Body of pancreas (tissue), 4 donors: ENCODE measurements around the gene GALNTL6. TPM values are rescaled to one million over a fixed set of nuclear protein-coding genes. Genes with fewer than 3 reads are reported as not detected.

Source experiments
- ATAC-seq: fragments of 150-250 bp; one replicate; pipeline ENCODE4 v1.9.1; 2016
- DNase-seq, 4 donors: peaks; one replicate each; pipeline ENCODE4 v3.0.0-alpha.2; 2019
- H3K27ac ChIP-seq, 4 donors: fragments of 200-600 bp; sonication (generic); 1 replicate in 3 of 4; 2 replicates in 1 of 4; pipeline versions ENCODE4 v1.5.1 to v1.6.1; 2016 to 2019; ENCODE audit warnings: mild to moderate bottlenecking in 1 of 4, mixed read lengths in 1 of 4, moderate library complexity in 1 of 4
- H3K27me3 ChIP-seq, 2 donors: fragments of 200-600 bp; sonication (generic); one replicate each; pipeline ENCODE4 v1.6.0; 2016; ENCODE audit warnings: mild to moderate bottlenecking in 1 of 2
- H3K36me3 ChIP-seq, 2 donors: fragments of 200-600 bp; sonication (generic); replicated peaks in 1 of 2; 2 replicates each; pipeline ENCODE4 v1.5.1; 2016; ENCODE audit warnings: low read depth in 2 of 2; ENCODE audit not compliant: insufficient read depth in 1 of 2
- H3K4me1 ChIP-seq: fragments of 200-600 bp; sonication (generic); one replicate; pipeline ENCODE4 v1.6.0; 2016
- H3K4me3 ChIP-seq, 2 donors: fragments of 200-600 bp; sonication (generic); 1 replicate in 1 of 2; 2 replicates in 1 of 2; pipeline ENCODE4 v1.5.1; 2016 to 2019
- H3K9me3 ChIP-seq, 3 donors: fragments of 200-600 bp; sonication (generic); 1 replicate in 2 of 3; 2 replicates in 1 of 3; pipeline ENCODE4 v1.5.1; 2016
- POLR2A ChIP-seq, 3 donors: fragments of 450-650 bp; IDR thresholded peaks; one replicate each; pipeline ENCODE4 v1.6.1; 2016; ENCODE audit warnings: antibody characterized with exemption in 3 of 3, mild to moderate bottlenecking in 2 of 3
- WGBS, 2 donors: methylation state at CpG; one replicate each; pipeline ENCODE4 v1.1.5; 2017; 5-methylcytosine and 5-hydroxymethylcytosine counted together
- intact Hi-C: fragments of 100-400 bp; cut with DNase I; formaldehyde crosslinking; loops from one replicate; pipeline ENCODE4 v1.15.1; 2023
- total RNA-seq, 2 donors: library from RNA; depleted of rRNA; stranded (reverse); fragments of >200 nt; gene quantifications; one replicate each; pipeline ENCODE4 v1.1.0, GENCODE V29; 2016
- TF ChIP-seq, protein P1 (sequence below), 7 experiments: fragments of 450-650 bp in 4 of 7; fragments of 200-600 bp in 3 of 7; sonication (generic) in 3 of 7; IDR thresholded peaks; one replicate each; pipeline ENCODE4 v1.5.1; 2016 to 2019; ENCODE audit warnings: antibody characterized with exemption in 7 of 7

GALNTL6 gene
- total RNA-seq, 2 donors from 2014 or later, result 0.26 TPM; not detected in 1

GRCh38 chr4:172517391-172517790 lies 704.2 kb downstream of the GALNTL6 start:
- Histone ChIP-seq H3K9me3 (no peaks in the 10 kb centered on the region), H3K36me3 (no peaks in the 10 kb centered on the region), H3K4me1 (no peaks in the 10 kb centered on the region), H3K4me3 (no peak overlapping the region), H3K27me3 (no peaks in the 10 kb centered on the region), H3K27ac (no peak overlapping the region)
- no peak for ATAC-seq
- TF ChIP-seq, protein P1, sequence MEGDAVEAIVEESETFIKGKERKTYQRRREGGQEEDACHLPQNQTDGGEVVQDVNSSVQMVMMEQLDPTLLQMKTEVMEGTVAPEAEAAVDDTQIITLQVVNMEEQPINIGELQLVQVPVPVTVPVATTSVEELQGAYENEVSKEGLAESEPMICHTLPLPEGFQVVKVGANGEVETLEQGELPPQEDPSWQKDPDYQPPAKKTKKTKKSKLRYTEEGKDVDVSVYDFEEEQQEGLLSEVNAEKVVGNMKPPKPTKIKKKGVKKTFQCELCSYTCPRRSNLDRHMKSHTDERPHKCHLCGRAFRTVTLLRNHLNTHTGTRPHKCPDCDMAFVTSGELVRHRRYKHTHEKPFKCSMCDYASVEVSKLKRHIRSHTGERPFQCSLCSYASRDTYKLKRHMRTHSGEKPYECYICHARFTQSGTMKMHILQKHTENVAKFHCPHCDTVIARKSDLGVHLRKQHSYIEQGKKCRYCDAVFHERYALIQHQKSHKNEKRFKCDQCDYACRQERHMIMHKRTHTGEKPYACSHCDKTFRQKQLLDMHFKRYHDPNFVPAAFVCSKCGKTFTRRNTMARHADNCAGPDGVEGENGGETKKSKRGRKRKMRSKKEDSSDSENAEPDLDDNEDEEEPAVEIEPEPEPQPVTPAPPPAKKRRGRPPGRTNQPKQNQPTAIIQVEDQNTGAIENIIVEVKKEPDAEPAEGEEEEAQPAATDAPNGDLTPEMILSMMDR (IDR thresholded peaks at IDR 0.05), result no peak
- no peak for TF ChIP-seq POLR2A (IDR thresholded peaks at IDR 0.05)
- no peak for DNase-seq
- intact Hi-C loops, result no loop called here
- WGBS, 2 donors, result 13 to 19% methylated on average over 2 of the region's 2 CpGs

GRCh38 chr4:172521248-172521647 lies 708.0 kb downstream of the GALNTL6 start:
- Histone ChIP-seq H3K27me3 (no peaks in the 10 kb centered on the region), H3K36me3 (no peaks in the 10 kb centered on the region), H3K4me1 (no peaks in the 10 kb centered on the region), H3K9me3 (no peaks in the 10 kb centered on the region), H3K4me3 (no peak overlapping the region), H3K27ac (no peak overlapping the region)
- DNase-seq (no peak), ATAC-seq (no peak)
- intact Hi-C loops, result no loop called here
- TF ChIP-seq, protein P1 (IDR thresholded peaks at IDR 0.05), result no peak
- no peak for TF ChIP-seq POLR2A (IDR thresholded peaks at IDR 0.05)
- WGBS, 2 donors, result 67 to 75% methylated on average over 1 of the region's 1 CpG

- no peaks in the 10 kb centered on the region for H3K9me3 ChIP-seq
- no peak overlapping the region for H3K27ac ChIP-seq
- WGBS, 2 donors, result 60 to 77% methylated on average over 1 of the region's 1 CpG
- no peaks in the 10 kb centered on the region for H3K36me3 ChIP-seq
- intact Hi-C loops, result no loop called here
- H3K4me3 ChIP-seq, result no peak overlapping the region
- no peaks in the 10 kb centered on the region for H3K4me1 ChIP-seq
- H3K27me3 ChIP-seq, result no peaks in the 10 kb centered on the region
- DNase-seq, result no peak
- ATAC-seq, result no peak
- no peak for TF ChIP-seq POLR2A (IDR thresholded peaks at IDR 0.05)
- TF ChIP-seq, protein P1 (IDR thresholded peaks at IDR 0.05), result no peak
These were observed 708.5 kb downstream of the GALNTL6 start for GRCh38 chr4:172521680-172522079.

DNA sequence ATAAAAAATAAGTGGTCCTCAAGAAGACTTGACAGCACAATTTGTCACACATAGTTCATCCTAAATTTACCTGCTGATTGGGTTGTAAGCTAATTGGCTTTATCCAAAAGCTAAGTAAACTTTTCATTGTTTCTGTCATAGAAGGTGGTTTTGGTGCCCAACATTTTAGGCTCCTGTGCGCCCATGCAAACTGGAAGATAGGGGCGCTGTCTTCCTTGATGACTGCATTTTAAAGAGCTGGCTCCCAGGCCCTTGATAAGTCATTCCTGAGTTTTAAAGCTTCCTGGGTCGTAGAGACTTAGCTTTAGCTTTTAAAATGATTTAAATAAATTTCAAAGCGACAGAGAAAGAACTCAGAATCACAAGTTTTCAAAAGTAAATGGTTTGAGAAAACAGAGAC lies 730.0 kb downstream of the GALNTL6 start:
- DNase-seq, result no peak
- WGBS, 2 donors, result 55 to 63% methylated on average over 4 of the region's 4 CpGs
- intact Hi-C loops, result no loop called here

DNA sequence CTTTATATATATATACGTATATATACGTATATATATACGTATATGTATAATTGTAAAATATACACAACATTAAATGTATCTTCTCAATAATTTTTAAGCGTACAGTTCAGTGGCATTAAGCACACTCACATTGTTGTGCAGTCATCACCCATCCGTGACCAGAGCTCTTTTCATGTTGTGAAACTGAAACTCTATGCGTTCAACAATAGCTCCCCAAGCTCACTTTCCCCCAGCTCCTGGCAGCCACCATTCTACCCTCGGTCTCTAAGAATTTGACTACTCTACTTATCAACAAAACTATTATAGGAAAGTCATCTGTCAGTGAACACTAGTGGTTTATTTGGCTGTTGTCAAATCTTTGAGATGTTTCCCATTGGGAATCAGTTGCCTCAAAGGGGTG lies 733.6 kb downstream of the GALNTL6 start:
- TF ChIP-seq, protein P1 (IDR thresholded peaks at IDR 0.05), result no peak
- no peak for TF ChIP-seq POLR2A (IDR thresholded peaks at IDR 0.05)
- DNase-seq (no peak), ATAC-seq (no peak)
- no peak overlapping the region for H3K4me3 ChIP-seq
- no peaks in the 10 kb centered on the region for H3K27me3 ChIP-seq
- no peaks in the 10 kb centered on the region for H3K4me1 ChIP-seq
- intact Hi-C loops, result no loop called here
- H3K27ac ChIP-seq, result no peak overlapping the region
- H3K9me3 ChIP-seq, result no peaks in the 10 kb centered on the region
- no peaks in the 10 kb centered on the region for H3K36me3 ChIP-seq
- 56 to 60% methylated on average over 7 of the region's 7 CpGs for WGBS, 2 donors

More for the DNA sequence above, 730.0 kb downstream of the GALNTL6 start:
- ATAC-seq, result no peak
- Histone ChIP-seq H3K4me3 (no peak overlapping the region), H3K27ac (no peak overlapping the region), H3K36me3 (no peaks in the 10 kb centered on the region), H3K9me3 (no peaks in the 10 kb centered on the region), H3K27me3 (no peaks in the 10 kb centered on the region), H3K4me1 (no peaks in the 10 kb centered on the region)
- no peak for TF ChIP-seq POLR2A (IDR thresholded peaks at IDR 0.05)
- TF ChIP-seq, protein P1 (IDR thresholded peaks at IDR 0.05), result no peak
